Neural cell (in vitro differentiated cells): ENCODE data around the gene RRH.

ENCODE experiments used
- EP300 ChIP-seq: fragments of 450-650 bp; conservative IDR thresholded peaks from 2 replicates; pipeline ENCODE4 v1.6.1; 2014; ENCODE audit warnings: antibody characterized with exemption, mild to moderate bottlenecking, moderate library complexity; ENCODE audit not compliant: poor library complexity, severe bottlenecking
- EZH2 ChIP-seq: fragments of 200-600, 300-800 bp; shearing (Covaris generic), sonication (generic); IDR thresholded peaks from 2 replicates; pipeline ENCODE4 v1.6.1; 2014; ENCODE audit warnings: antibody characterized with exemption, low read length, borderline replicate concordance, mild to moderate bottlenecking; ENCODE audit not compliant: insufficient read depth, poor library complexity, severe bottlenecking
- POLR2AphosphoS5 ChIP-seq: IDR thresholded peaks from 2 replicates; pipeline ENCODE4 v1.6.1; 2012
- RAD21 ChIP-seq: fragments of 450-650 bp; conservative IDR thresholded peaks from 2 replicates; pipeline ENCODE4 v1.6.1; 2014; ENCODE audit warnings: antibody characterized with exemption, mild to moderate bottlenecking, moderate library complexity
- SMC3 ChIP-seq: fragments of 450-650 bp; conservative IDR thresholded peaks from 2 replicates; pipeline ENCODE4 v1.6.1; 2014; ENCODE audit warnings: antibody characterized with exemption, mild to moderate bottlenecking, moderate library complexity; ENCODE audit not compliant: poor library complexity
- TAF1 ChIP-seq: IDR thresholded peaks from 2 replicates; pipeline ENCODE4 v1.6.1; 2012; ENCODE audit warnings: low read depth
- TF ChIP-seq, protein P1 (sequence below): fragments of 450-650 bp; IDR thresholded peaks from 2 replicates; pipeline ENCODE4 v1.5.1; 2014; ENCODE audit warnings: antibody characterized with exemption, mild to moderate bottlenecking, moderate library complexity; ENCODE audit not compliant: poor library complexity, severe bottlenecking

DNA sequence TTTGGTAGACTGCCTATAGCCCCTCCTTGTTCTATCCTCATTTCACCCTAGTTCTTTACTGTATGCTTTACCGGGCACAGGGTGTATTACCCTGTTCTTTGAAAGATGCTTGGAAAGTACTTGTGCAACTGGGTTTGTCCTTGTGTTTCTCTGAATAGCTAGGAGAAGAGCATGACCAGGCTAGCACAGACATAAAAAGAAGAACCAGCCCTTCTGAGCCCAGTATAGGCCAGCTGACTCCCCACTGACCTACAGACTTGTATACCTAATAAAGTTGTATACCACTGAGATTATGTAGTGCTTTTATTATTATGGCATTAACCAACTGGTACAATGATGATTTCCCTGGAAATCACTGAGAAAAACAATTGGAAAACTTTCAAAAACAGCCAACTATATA is 40.9 kb upstream of the RRH start:
- TF ChIP-seq, protein P1, sequence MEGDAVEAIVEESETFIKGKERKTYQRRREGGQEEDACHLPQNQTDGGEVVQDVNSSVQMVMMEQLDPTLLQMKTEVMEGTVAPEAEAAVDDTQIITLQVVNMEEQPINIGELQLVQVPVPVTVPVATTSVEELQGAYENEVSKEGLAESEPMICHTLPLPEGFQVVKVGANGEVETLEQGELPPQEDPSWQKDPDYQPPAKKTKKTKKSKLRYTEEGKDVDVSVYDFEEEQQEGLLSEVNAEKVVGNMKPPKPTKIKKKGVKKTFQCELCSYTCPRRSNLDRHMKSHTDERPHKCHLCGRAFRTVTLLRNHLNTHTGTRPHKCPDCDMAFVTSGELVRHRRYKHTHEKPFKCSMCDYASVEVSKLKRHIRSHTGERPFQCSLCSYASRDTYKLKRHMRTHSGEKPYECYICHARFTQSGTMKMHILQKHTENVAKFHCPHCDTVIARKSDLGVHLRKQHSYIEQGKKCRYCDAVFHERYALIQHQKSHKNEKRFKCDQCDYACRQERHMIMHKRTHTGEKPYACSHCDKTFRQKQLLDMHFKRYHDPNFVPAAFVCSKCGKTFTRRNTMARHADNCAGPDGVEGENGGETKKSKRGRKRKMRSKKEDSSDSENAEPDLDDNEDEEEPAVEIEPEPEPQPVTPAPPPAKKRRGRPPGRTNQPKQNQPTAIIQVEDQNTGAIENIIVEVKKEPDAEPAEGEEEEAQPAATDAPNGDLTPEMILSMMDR = no peak
- TF ChIP-seq SMC3 = no peak
- TF ChIP-seq TAF1 = no peak
- TF ChIP-seq EZH2 = no peak
- no peak for TF ChIP-seq POLR2AphosphoS5
- TF ChIP-seq EP300 = no peak
- no peak for TF ChIP-seq RAD21
